HEK293 (cell line): ENCODE results near the gene IL4R.
"Not testable (repeated sequence)": the region's sequence is repeated elsewhere in the genome, so short reads cannot be mapped to it uniquely, and the experiment has no call there.

Experiments used
- CTCF ChIA-PET: fragments of 350-600 bp; formaldehyde crosslinking; extraction: SDS; loops from one replicate; lab custom pipeline; 2021; ENCODE audit warnings: antibody characterized with exemption; lab: Yijun Ruan, JAX
- POLR2A ChIA-PET: fragments of 300-600 bp; formaldehyde crosslinking; extraction: SDS; loops from one replicate; lab custom pipeline; 2020; ENCODE audit warnings: antibody characterized with exemption, inconsistent platforms; lab: Yijun Ruan, JAX
- H3K27ac ChIP-seq: fragments of 200-500 bp; sonication (Bioruptor generic); 2 replicates; pipeline ENCODE4 v1.5.1; 2014; ENCODE audit warnings: low read depth, low read length, control low read depth, inconsistent platforms; ENCODE audit errors: extremely low read depth
- H3K36me3 ChIP-seq, 2 experiments: fragments of 200-500 bp in 1 of 2; sonication (Bioruptor generic) in 1 of 2; 1 replicate in 1 of 2; 2 replicates in 1 of 2; pipeline ENCODE4 v1.5.1; 2014 to 2017; ENCODE audit warnings: inconsistent platforms in 2 of 2, low read length in 2 of 2; ENCODE audit not compliant: control insufficient read depth in 2 of 2, insufficient read depth in 1 of 2
- H3K4me1 ChIP-seq: fragments of 200-500 bp; sonication (Bioruptor generic); 2 replicates; pipeline ENCODE4 v1.5.1; 2014; ENCODE audit warnings: mild to moderate bottlenecking, low read length, inconsistent platforms; ENCODE audit not compliant: control insufficient read depth, insufficient read depth
- H3K4me3 ChIP-seq: 2 replicates; pipeline ENCODE4 v1.5.1; 2011; ENCODE audit warnings: low read depth, mild to moderate bottlenecking, control low read depth, low read length, moderate library complexity
- H3K9me3 ChIP-seq: fragments of 200-500 bp; sonication (Bioruptor generic); 2 replicates; pipeline ENCODE4 v1.5.1; 2014; ENCODE audit warnings: low read depth, low read length, inconsistent platforms; ENCODE audit not compliant: control insufficient read depth, insufficient read depth
- AEBP2 ChIP-seq: fragments of 450-650 bp; formaldehyde crosslinking; IDR thresholded peaks from 2 replicates; pipeline ENCODE4 v1.5.1; 2016; ENCODE audit warnings: missing biosample characterization, missing genetic modification characterization, borderline replicate concordance
- GLIS2 ChIP-seq: fragments of 450-650 bp; formaldehyde crosslinking; IDR thresholded peaks from 2 replicates; pipeline ENCODE4 v1.5.1; 2016; ENCODE audit warnings: missing biosample characterization, missing genetic modification characterization
- MZF1 ChIP-seq: fragments of 450-650 bp; formaldehyde crosslinking; IDR thresholded peaks from 2 replicates; pipeline ENCODE4 v1.5.1; 2017; ENCODE audit warnings: missing biosample characterization, missing genetic modification characterization, borderline replicate concordance
- ZBTB11 ChIP-seq: fragments of 450-650 bp; formaldehyde crosslinking; conservative IDR thresholded peaks from 2 replicates; pipeline ENCODE4 v1.5.1; 2016; ENCODE audit warnings: low read depth, missing biosample characterization, missing genetic modification characterization
- ZBTB21 ChIP-seq: fragments of 450-650 bp; formaldehyde crosslinking; IDR thresholded peaks from 2 replicates; pipeline ENCODE4 v1.5.1; 2017; ENCODE audit warnings: missing biosample characterization, missing genetic modification characterization
- ZFHX2 ChIP-seq: fragments of 450-650 bp; formaldehyde crosslinking; conservative IDR thresholded peaks from 2 replicates; pipeline ENCODE4 v1.5.1; 2016; ENCODE audit warnings: missing biosample characterization, missing genetic modification characterization
- ZNF10 ChIP-seq: fragments of 450-650 bp; formaldehyde crosslinking; IDR thresholded peaks from 2 replicates; pipeline ENCODE4 v1.5.1; 2017; ENCODE audit warnings: missing biosample characterization, missing genetic modification characterization
- ZNF112 ChIP-seq: fragments of 450-650 bp; formaldehyde crosslinking; IDR thresholded peaks from 2 replicates; pipeline ENCODE4 v1.5.0; 2017; ENCODE audit warnings: missing biosample characterization, missing genetic modification characterization
- ZNF148 ChIP-seq: fragments of 450-650 bp; formaldehyde crosslinking; IDR thresholded peaks from 2 replicates; pipeline ENCODE4 v1.5.0; 2017; ENCODE audit warnings: missing biosample characterization, missing genetic modification characterization, borderline replicate concordance
- ZNF184 ChIP-seq: fragments of 450-650 bp; IDR thresholded peaks from 2 replicates; pipeline ENCODE4 v1.5.1; 2018; ENCODE audit warnings: missing biosample characterization, mild to moderate bottlenecking, missing genetic modification characterization
- ZNF19 ChIP-seq: fragments of 450-650 bp; formaldehyde crosslinking; IDR thresholded peaks from 2 replicates; pipeline ENCODE4; 2016; ENCODE audit warnings: missing biosample characterization, missing genetic modification characterization, low read depth
- ZNF248 ChIP-seq: fragments of 450-650 bp; formaldehyde crosslinking; IDR thresholded peaks from 2 replicates; pipeline ENCODE4 v1.5.1; 2017; ENCODE audit warnings: missing biosample characterization, missing genetic modification characterization
- ZNF311 ChIP-seq: fragments of 450-650 bp; formaldehyde crosslinking; IDR thresholded peaks from 2 replicates; pipeline ENCODE4 v1.5.1; 2017; ENCODE audit warnings: missing biosample characterization, missing genetic modification characterization, borderline replicate concordance
- ZNF341 ChIP-seq: fragments of 450-650 bp; formaldehyde crosslinking; IDR thresholded peaks from 2 replicates; pipeline ENCODE4; 2016; ENCODE audit warnings: low read depth, missing biosample characterization, missing genetic modification characterization
- ZNF394 ChIP-seq: fragments of 450-650 bp; formaldehyde crosslinking; IDR thresholded peaks from 2 replicates; pipeline ENCODE4 v1.5.1; 2016; ENCODE audit warnings: missing biosample characterization, missing genetic modification characterization, mild to moderate bottlenecking, moderate library complexity, borderline replicate concordance
- ZNF433 ChIP-seq: fragments of 450-650 bp; formaldehyde crosslinking; IDR thresholded peaks from 2 replicates; pipeline ENCODE4 v1.5.1; 2016; ENCODE audit warnings: missing biosample characterization, missing genetic modification characterization, low read depth
- ZNF501 ChIP-seq: fragments of 450-650 bp; formaldehyde crosslinking; IDR thresholded peaks from 2 replicates; pipeline ENCODE4 v1.5.1; 2016; ENCODE audit warnings: missing biosample characterization, missing genetic modification characterization
- ZNF654 ChIP-seq: fragments of 450-650 bp; formaldehyde crosslinking; IDR thresholded peaks from 2 replicates; pipeline ENCODE4 v1.5.1; 2016; ENCODE audit warnings: low read depth, missing biosample characterization, missing genetic modification characterization
- ZNF660 ChIP-seq: fragments of 450-650 bp; IDR thresholded peaks from 2 replicates; pipeline ENCODE4 v1.5.1; 2018; ENCODE audit warnings: missing biosample characterization, mild to moderate bottlenecking, missing genetic modification characterization
- ZNF707 ChIP-seq: fragments of 450-650 bp; formaldehyde crosslinking; IDR thresholded peaks from 2 replicates; pipeline ENCODE4 v1.5.1; 2016; ENCODE audit warnings: missing biosample characterization, missing genetic modification characterization
- ZNF768 ChIP-seq: fragments of 450-650 bp; formaldehyde crosslinking; IDR thresholded peaks from 2 replicates; pipeline ENCODE4 v1.5.1; 2018; ENCODE audit warnings: missing biosample characterization, mild to moderate bottlenecking, missing genetic modification characterization
- ZNF792 ChIP-seq: fragments of 450-650 bp; formaldehyde crosslinking; IDR thresholded peaks from 2 replicates; pipeline ENCODE4 v1.5.1; 2016; ENCODE audit warnings: missing biosample characterization, missing genetic modification characterization
- ZNF830 ChIP-seq: fragments of 450-650 bp; IDR thresholded peaks from 2 replicates; pipeline ENCODE4 v1.5.0; 2018; ENCODE audit warnings: missing biosample characterization, missing genetic modification characterization, low read depth, mild to moderate bottlenecking, moderate library complexity
- ZSCAN18 ChIP-seq: fragments of 450-650 bp; formaldehyde crosslinking; IDR thresholded peaks from 2 replicates; pipeline ENCODE4 v1.5.1; 2016; ENCODE audit warnings: missing biosample characterization, missing genetic modification characterization
- ZSCAN5A ChIP-seq: fragments of 450-650 bp; formaldehyde crosslinking; IDR thresholded peaks from 2 replicates; pipeline ENCODE4 v1.5.1; 2016; ENCODE audit warnings: missing biosample characterization, missing genetic modification characterization

IL4R gene

GRCh38 chr16:27408602-27409031 lies 94.8 kb downstream of the IL4R start (continued):
- no peak for TF ChIP-seq ZNF10 (tag by site-specific recombination)
- TF ChIP-seq ZNF501, result no peak
- TF ChIP-seq ZNF311 (tag by site-specific recombination), result no peak
- TF ChIP-seq ZNF184 (tag by site-specific recombination), result no peak
- TF ChIP-seq ZNF19 (tag by site-specific recombination), result no peak
- no peak for TF ChIP-seq ZNF248 (tag by site-specific recombination)
- no peak for TF ChIP-seq ZBTB11
- TF ChIP-seq ZSCAN18 (tag by site-specific recombination), result no peak
- no peak for TF ChIP-seq ZNF433 (tag by site-specific recombination)
- TF ChIP-seq ZNF394 (tag by site-specific recombination), result no peak
- TF ChIP-seq ZFHX2 (tag by site-specific recombination), result no peak
- no peak for TF ChIP-seq ZSCAN5A (tag by site-specific recombination)
- no peak for TF ChIP-seq ZNF792
- no peak for TF ChIP-seq ZNF830 (tag by site-specific recombination)
- no peak for TF ChIP-seq ZNF341 (tag by site-specific recombination)

- H3K27ac ChIP-seq, H3K4me3 ChIP-seq, H3K36me3 ChIP-seq, H3K4me1 ChIP-seq, POLR2A ChIA-PET, H3K9me3 ChIP-seq: not testable (repeated sequence)
- CTCF ChIA-PET, result interaction anchor here (0.6 to 0.9 kb wide), 3 partner anchors 11 to 1574 kb away, joined by 3 to 6 read pairs (median 6); no protein-coding TSS in a partner anchor
These were observed 96.2 kb downstream of the IL4R start for GRCh38 chr16:27409958-27410357.

- ChIA-PET POLR2A (no interaction called here), CTCF (interaction anchor here (0.7 to 0.9 kb wide), 2 partner anchors 12 to 34 kb away, joined by 6 read pairs; no protein-coding TSS in a partner anchor)
- H3K4me1 ChIP-seq, result no peaks in the 10 kb centered on the region
- no peaks in the 10 kb centered on the region for H3K36me3 ChIP-seq
- no peaks in the 10 kb centered on the region for H3K9me3 ChIP-seq
- no peak overlapping the region for H3K27ac ChIP-seq
- H3K4me3 ChIP-seq, result no peak overlapping the region
- no peak for TF ChIP-seq ZNF768 (tag by site-specific recombination)
- no peak for TF ChIP-seq ZBTB21
- no peak for TF ChIP-seq ZNF112
- TF ChIP-seq ZNF707 (tag by site-specific recombination), result no peak
- TF ChIP-seq ZNF654, result no peak
- no peak for TF ChIP-seq GLIS2 (tag by site-specific recombination)
- no peak for TF ChIP-seq AEBP2
- no peak for TF ChIP-seq ZNF660 (tag by site-specific recombination)
- TF ChIP-seq ZNF148 (tag by site-specific recombination), result no peak
- no peak for TF ChIP-seq MZF1 (tag by site-specific recombination)
These were observed 97.0 kb downstream of the IL4R start for GRCh38 chr16:27410761-27411160.
